Measurements from ENCODE around the gene ENTREP1. TPM values are rescaled to one million over a fixed set of nuclear protein-coding genes. Genes with fewer than 3 reads are reported as not detected.
A peak's percentile ranks its signal among the peaks of the same experiment; 100 is the strongest.

Gene ENTREP1
- total RNA-seq, 4 donors from 2014 or later: 88.1 to 127 (median 117) TPM

DNA sequence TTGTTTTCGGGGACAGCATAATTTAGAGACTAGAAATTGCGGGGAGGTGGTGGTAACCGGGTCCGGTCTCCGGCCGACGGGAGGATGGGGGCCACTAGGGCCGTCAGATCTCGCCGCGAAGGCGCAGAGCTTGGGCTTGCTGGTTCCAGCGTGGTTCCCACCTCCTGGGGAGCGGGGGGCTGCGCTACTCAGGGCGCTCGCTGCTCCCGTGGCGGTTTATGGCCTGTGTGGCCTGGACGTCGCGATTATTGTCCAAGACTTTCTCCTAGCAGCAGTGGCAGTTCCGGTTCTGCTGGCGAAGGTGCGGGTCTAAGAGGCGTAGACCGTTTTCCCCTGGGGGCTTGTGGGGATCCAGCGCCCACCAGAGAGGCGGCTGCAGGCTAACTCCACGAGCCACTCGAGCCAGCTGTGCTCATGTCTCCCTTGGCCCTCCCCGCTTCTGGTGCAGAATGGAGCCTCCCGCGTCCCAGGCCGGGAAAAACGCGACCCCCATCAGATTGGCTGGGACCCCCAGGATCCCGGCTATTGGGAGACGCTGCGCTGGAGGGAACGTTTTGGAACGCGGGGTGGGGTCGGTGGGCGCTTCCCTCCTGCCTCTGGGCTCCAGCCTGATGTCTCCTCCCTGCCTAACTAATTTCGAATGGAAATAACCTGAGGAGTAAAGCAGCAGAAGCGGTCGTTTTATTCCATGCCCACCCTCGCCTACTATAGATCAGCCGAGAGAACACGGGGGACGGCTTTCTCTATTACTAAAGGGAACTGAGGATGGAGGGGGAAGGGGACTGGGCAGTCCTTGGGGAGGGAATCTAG lies 87.1 kb downstream of the ENTREP1 start:
- 77% methylated on average over 44 to 49 of the region's 52 CpGs for WGBS, 2 donors
- no peak overlapping the region for H3K27ac ChIP-seq
- no peaks in the 10 kb centered on the region for H3K36me3 ChIP-seq
- H3K27me3 ChIP-seq: no peaks in the 10 kb centered on the region
- DNase-seq: no peak
- H3K4me1 ChIP-seq: peaks cover 4 to 6% of the 10 kb centered on the region in 2 donors
- intact Hi-C loops (cut with DNase I): no loop called here
- TF ChIP-seq POLR2A (IDR thresholded peaks at IDR 0.05): no peak
- TF ChIP-seq, protein P1, sequence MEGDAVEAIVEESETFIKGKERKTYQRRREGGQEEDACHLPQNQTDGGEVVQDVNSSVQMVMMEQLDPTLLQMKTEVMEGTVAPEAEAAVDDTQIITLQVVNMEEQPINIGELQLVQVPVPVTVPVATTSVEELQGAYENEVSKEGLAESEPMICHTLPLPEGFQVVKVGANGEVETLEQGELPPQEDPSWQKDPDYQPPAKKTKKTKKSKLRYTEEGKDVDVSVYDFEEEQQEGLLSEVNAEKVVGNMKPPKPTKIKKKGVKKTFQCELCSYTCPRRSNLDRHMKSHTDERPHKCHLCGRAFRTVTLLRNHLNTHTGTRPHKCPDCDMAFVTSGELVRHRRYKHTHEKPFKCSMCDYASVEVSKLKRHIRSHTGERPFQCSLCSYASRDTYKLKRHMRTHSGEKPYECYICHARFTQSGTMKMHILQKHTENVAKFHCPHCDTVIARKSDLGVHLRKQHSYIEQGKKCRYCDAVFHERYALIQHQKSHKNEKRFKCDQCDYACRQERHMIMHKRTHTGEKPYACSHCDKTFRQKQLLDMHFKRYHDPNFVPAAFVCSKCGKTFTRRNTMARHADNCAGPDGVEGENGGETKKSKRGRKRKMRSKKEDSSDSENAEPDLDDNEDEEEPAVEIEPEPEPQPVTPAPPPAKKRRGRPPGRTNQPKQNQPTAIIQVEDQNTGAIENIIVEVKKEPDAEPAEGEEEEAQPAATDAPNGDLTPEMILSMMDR (IDR thresholded peaks at IDR 0.05): no peak
- no peak overlapping the region for H3K4me3 ChIP-seq (replicated peaks in 1 of 3)
- no peaks in the 10 kb centered on the region for H3K9me3 ChIP-seq

DNA sequence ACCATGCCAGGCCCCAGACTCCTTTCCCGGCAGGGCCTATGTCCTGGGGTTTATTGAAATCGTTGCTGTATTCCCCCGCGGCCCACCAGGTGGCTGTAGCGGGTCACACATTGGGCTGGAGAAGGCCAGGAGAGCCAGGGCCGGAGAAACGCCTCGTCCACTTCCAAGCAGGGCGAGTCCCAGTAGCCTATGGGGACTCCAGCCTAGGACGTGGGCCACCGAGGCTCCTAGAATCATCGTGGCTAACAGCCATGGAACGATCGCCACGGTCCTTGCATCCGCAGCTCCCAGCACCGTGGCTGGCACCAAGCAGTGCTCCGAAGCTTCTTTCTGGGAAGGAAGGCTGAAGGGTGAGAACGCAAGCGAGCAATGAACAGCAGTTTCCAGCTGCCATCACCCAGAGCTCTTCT lies 87.7 kb downstream of the ENTREP1 start:
- intact Hi-C loops (cut with DNase I): no loop called here

DNA sequence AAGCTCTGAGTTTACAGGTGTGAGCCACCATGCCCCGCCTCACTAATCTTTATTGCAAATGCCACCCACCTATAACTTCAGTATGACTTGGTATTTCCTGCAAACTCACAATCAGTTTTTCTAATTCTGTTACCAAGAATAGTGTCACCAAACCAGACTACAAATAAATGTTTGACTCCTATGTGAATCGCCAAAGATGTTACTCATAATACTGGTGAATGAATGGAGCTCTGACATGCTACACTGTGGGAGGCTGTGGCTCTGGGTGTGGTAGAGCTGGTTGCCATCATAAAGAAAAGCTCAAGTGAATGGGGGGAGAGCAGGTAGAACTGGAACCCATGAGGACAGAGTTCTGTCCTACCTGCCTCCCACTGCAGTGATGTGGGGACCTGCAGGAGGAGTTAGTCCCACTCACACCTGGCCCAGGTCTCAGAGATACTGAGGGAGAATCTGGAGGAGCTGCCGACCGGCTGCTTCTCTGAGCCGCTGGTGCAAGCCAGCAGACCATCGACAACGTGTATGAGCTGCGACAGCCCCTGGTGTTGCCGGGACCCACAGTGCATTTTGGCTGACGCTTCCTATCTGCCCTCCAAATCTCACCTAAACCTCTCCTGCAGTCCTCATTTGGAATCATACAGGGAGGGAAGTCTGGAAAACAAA lies 95.7 kb downstream of the ENTREP1 start:
- Histone ChIP-seq H3K9me3 (no peaks in the 10 kb centered on the region), H3K27ac (no peak overlapping the region), H3K27me3 (no peaks in the 10 kb centered on the region), H3K4me3 (replicated peaks in 1 of 3) (no peak overlapping the region), H3K36me3 (no peaks in the 10 kb centered on the region), H3K4me1 (no peaks in the 10 kb centered on the region)
- WGBS, 2 donors: 87 to 93% methylated on average over 8 of the region's 10 CpGs
- TF ChIP-seq POLR2A (IDR thresholded peaks at IDR 0.05): no peak
- TF ChIP-seq, protein P1 (IDR thresholded peaks at IDR 0.05): no peak
- no peak for DNase-seq
- intact Hi-C loops (cut with DNase I): loop anchor here (5.0 kb wide), 1 partner anchor 127 kb away; no protein-coding TSS in a partner anchor

More for the DNA sequence above, 87.7 kb downstream of the ENTREP1 start:
- no peak overlapping the region for H3K4me3 ChIP-seq (replicated peaks in 1 of 3)
- H3K36me3 ChIP-seq: no peaks in the 10 kb centered on the region
- peak; percentile 78 to 81 for DNase-seq
- 31 to 50% methylated on average over 4 to 19 of the region's 20 CpGs for WGBS, 2 donors
- peaks cover 4 to 6% of the 10 kb centered on the region in 2 donors for H3K4me1 ChIP-seq
- H3K27me3 ChIP-seq: no peaks in the 10 kb centered on the region
- no peak overlapping the region for H3K27ac ChIP-seq
- TF ChIP-seq, protein P1 (IDR thresholded peaks at IDR 0.05): peak; percentile 21 to 73 (median 66)
- no peak for TF ChIP-seq POLR2A (IDR thresholded peaks at IDR 0.05)
- H3K9me3 ChIP-seq: no peaks in the 10 kb centered on the region

DNA sequence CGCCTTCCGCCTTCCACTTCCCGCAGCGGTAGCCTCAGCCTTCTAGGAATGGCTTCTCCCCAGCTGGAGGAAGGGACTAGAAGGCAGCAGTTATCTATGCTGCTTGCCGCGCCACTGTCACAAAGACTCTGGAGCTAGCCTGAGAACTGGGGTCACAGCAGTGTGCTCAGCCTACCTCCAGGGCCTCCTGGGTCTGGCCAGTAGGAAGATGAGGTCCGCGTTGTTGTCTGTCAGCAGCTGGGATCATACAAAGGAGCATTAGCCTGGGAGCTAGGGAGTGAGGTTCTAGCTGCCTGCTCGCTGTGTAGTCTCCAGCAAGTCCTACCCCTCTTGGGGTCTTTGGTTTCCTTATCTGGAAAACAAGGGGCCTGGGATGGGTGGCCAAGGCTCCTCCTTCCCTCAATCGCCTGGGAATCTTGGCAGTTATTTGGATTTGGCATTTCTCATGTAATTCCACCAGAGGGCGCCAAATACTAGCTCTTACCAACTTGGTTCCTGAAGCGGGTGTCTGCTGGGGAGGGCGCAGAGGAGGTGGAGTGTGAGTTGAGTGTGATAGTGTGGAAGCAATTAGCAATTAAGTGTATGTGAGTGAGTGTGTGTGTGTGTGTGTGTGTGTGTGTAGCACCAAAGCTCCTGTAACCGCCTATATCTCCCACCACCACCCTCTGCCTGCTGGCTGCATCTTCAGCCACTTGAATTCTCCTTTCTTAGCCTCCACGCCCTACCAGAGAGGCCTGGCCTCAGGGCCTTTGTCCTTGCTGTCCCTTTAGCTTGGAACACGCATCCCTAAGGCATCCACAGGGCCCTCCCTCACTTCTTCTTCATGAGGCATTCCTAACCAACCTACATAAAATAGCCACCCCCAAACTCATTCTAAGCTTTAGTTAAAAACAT lies 97.1 kb downstream of the ENTREP1 start:
- no peaks in the 10 kb centered on the region for H3K36me3 ChIP-seq
- H3K27ac ChIP-seq: no peak overlapping the region
- intact Hi-C loops (cut with DNase I): loop anchor here (5.0 kb wide), 1 partner anchor 125 kb away; no protein-coding TSS in a partner anchor
- H3K4me1 ChIP-seq: no peaks in the 10 kb centered on the region
- DNase-seq: peak; percentile 49 to 54
- H3K4me3 ChIP-seq (replicated peaks in 1 of 3): no peak overlapping the region
- TF ChIP-seq, protein P1 (IDR thresholded peaks at IDR 0.05): peak; percentile 53 to 97 (median 81)
- TF ChIP-seq POLR2A (IDR thresholded peaks at IDR 0.05): no peak
- no peaks in the 10 kb centered on the region for H3K9me3 ChIP-seq
- H3K27me3 ChIP-seq: no peaks in the 10 kb centered on the region
- 61 to 64% methylated on average over 13 to 16 of the region's 16 CpGs for WGBS, 2 donors
